Suprapubic skin (tissue), 3 donors: Measurements from ENCODE around the gene SLC6A20.

Source experiments
- EP300 ChIP-seq: sonication (generic); formaldehyde crosslinking; IDR thresholded peaks from one replicate; pipeline ENCODE4 v1.6.1; 2017; ENCODE audit warnings: antibody characterized with exemption
- POLR2A ChIP-seq, 2 donors: fragments of 450-650 bp; IDR thresholded peaks; one replicate each; pipeline ENCODE4 v1.6.1; 2017; ENCODE audit warnings: antibody characterized with exemption in 2 of 2, mild to moderate bottlenecking in 2 of 2, moderate library complexity in 2 of 2
- TF ChIP-seq, protein P1 (sequence below), 2 donors: fragments of 200-600 bp in 1 of 2; fragments of 450-650 bp in 1 of 2; sonication (generic) in 1 of 2; IDR thresholded peaks; one replicate each; pipeline ENCODE4 v1.5.1; 2016 to 2019; ENCODE audit warnings: antibody characterized with exemption in 2 of 2, mild to moderate bottlenecking in 1 of 2, moderate library complexity in 1 of 2

GRCh38 chr3:45806072-45806471 lies 9.7 kb upstream of the SLC6A20 start:
- TF ChIP-seq POLR2A (IDR thresholded peaks at IDR 0.05) (no peak), EP300 (no peak)
- TF ChIP-seq, protein P1, sequence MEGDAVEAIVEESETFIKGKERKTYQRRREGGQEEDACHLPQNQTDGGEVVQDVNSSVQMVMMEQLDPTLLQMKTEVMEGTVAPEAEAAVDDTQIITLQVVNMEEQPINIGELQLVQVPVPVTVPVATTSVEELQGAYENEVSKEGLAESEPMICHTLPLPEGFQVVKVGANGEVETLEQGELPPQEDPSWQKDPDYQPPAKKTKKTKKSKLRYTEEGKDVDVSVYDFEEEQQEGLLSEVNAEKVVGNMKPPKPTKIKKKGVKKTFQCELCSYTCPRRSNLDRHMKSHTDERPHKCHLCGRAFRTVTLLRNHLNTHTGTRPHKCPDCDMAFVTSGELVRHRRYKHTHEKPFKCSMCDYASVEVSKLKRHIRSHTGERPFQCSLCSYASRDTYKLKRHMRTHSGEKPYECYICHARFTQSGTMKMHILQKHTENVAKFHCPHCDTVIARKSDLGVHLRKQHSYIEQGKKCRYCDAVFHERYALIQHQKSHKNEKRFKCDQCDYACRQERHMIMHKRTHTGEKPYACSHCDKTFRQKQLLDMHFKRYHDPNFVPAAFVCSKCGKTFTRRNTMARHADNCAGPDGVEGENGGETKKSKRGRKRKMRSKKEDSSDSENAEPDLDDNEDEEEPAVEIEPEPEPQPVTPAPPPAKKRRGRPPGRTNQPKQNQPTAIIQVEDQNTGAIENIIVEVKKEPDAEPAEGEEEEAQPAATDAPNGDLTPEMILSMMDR (IDR thresholded peaks at IDR 0.05) = no peak
